GM12878 (cell line): ENCODE measurements around the gene YPEL3. TPM values are rescaled to one million over a fixed set of nuclear protein-coding genes. Genes with fewer than 3 reads are reported as not detected.

Experiments
- BHLHE40 ChIP-seq, 2 experiments: fragments of 450-650 bp in 1 of 2; IDR thresholded peaks; 2 replicates each; pipeline ENCODE4 v1.6.1; 2011 to 2017; ENCODE audit warnings: low read depth in 2 of 2, borderline replicate concordance in 1 of 2, improper control_type of control experiment in 1 of 2, low read length in 1 of 2, mild to moderate bottlenecking in 1 of 2
- EP300 ChIP-seq, 2 experiments: fragments of 150-350 bp in 1 of 2; IDR thresholded peaks; 2 replicates each; pipeline ENCODE4 v1.6.1; 2011 to 2012; ENCODE audit warnings: low read depth in 2 of 2, low read length in 2 of 2, borderline replicate concordance in 1 of 2, improper control_type of control experiment in 1 of 2, inconsistent platforms in 1 of 2; ENCODE audit not compliant: control insufficient read depth in 1 of 2
- JUND ChIP-seq: IDR thresholded peaks from 2 replicates; pipeline ENCODE4 v1.6.1; 2012; ENCODE audit warnings: low read depth, mild to moderate bottlenecking, low read length, improper control_type of control experiment, moderate library complexity
- MTA2 ChIP-seq: fragments of 450-650 bp; IDR thresholded peaks from 2 replicates; pipeline ENCODE4 v1.6.1; 2016; ENCODE audit warnings: low read depth, mild to moderate bottlenecking, moderate library complexity
- MTA3 ChIP-seq: IDR thresholded peaks from 2 replicates; pipeline ENCODE4 v1.6.1; 2012; ENCODE audit warnings: low read length, inconsistent platforms, borderline replicate concordance
- MXI1 ChIP-seq: fragments of 150-350 bp; IDR thresholded peaks from 2 replicates; pipeline ENCODE4 v1.6.1; 2011; ENCODE audit warnings: low read depth, mild to moderate bottlenecking, inconsistent platforms, low read length, improper control_type of control experiment
- RAD51 ChIP-seq: fragments of 450-650 bp; IDR thresholded peaks from 2 replicates; pipeline ENCODE4 v1.6.1; 2016; ENCODE audit warnings: moderate library complexity, mild to moderate bottlenecking, inconsistent platforms
- RBBP5 ChIP-seq: fragments of 200-600 bp; sonication (generic); conservative IDR thresholded peaks from 2 replicates; pipeline ENCODE4 v1.6.1; 2016
- SRF ChIP-seq, 2 experiments: IDR thresholded peaks; 2 replicates each; pipeline ENCODE4 v1.6.1; 2011; ENCODE audit warnings: low read depth in 2 of 2, low read length in 2 of 2, mild to moderate bottlenecking in 1 of 2, moderate library complexity in 1 of 2
- SUPT20H ChIP-seq: IDR thresholded peaks from 2 replicates; pipeline ENCODE4 v1.6.1; 2011; ENCODE audit warnings: low read depth, mild to moderate bottlenecking, low read length, moderate library complexity, borderline replicate concordance; ENCODE audit not compliant: control insufficient read depth
- TCF12 ChIP-seq: IDR thresholded peaks from 2 replicates; pipeline ENCODE4 v1.6.1; 2011; ENCODE audit warnings: low read depth, mild to moderate bottlenecking, low read length
- YY1 ChIP-seq: IDR thresholded peaks from 2 replicates; pipeline ENCODE4 v1.6.1; 2011; ENCODE audit warnings: low read depth, mild to moderate bottlenecking, low read length
- ZNF207 ChIP-seq: fragments of 450-650 bp; IDR thresholded peaks from 2 replicates; pipeline ENCODE4 v1.6.1; 2014; ENCODE audit warnings: antibody characterized with exemption, mild to moderate bottlenecking, borderline replicate concordance
- polyA plus RNA-seq, 11 experiments: library from polyadenylated mRNA; depleted of rRNA in 4 of 11; unstranded in 6 of 11; stranded (reverse) in 5 of 11; fragments of >200 nt; fragmentation: Nextera tagmentation in 4 of 11; fragmentation: Illumina TruSeq in 1 of 11; extraction: Ambion mirVana in 4 of 11; extraction: Trizol in 1 of 11; gene quantifications; 1 replicate in 1 of 11; 2 replicates in 10 of 11; pipeline versions ENCODE4 v1.2.1 to v1.2.3, GENCODE V29; 2011 to 2016; ENCODE audit warnings: inconsistent platforms in 2 of 11, missing spikeins in 2 of 11, low read depth in 1 of 11
- total RNA-seq, 4 experiments: library from RNA; depleted of rRNA in 3 of 4; stranded (reverse); fragments of >200 nt in 3 of 4; fragmentation: Illumina TruSeq in 1 of 4; extraction: Trizol in 1 of 4; gene quantifications; 2 replicates each; pipeline versions ENCODE4 v1.2.1 to v1.2.3, GENCODE V29; 2013 to 2021
- TF ChIP-seq, protein P1 (sequence below): fragments of 450-650 bp; IDR thresholded peaks from 2 replicates; pipeline ENCODE4 v1.6.1; 2017; ENCODE audit warnings: mild to moderate bottlenecking, low read depth, inconsistent platforms; ENCODE audit not compliant: poor library complexity, severe bottlenecking
- TF ChIP-seq, protein P2 (sequence below): fragments of 450-650 bp; formaldehyde crosslinking; IDR thresholded peaks from 2 replicates; pipeline ENCODE4 v1.5.0; 2022; ENCODE audit warnings: mild to moderate bottlenecking, missing genetic modification characterization
- TF ChIP-seq, protein P3 (sequence below): fragments of 450-650 bp; IDR thresholded peaks from 2 replicates; pipeline ENCODE4 v1.6.1; 2016; ENCODE audit warnings: mild to moderate bottlenecking
- TF ChIP-seq, protein P4 (sequence below): fragments of 450-650 bp; IDR thresholded peaks from 2 replicates; pipeline ENCODE4 v1.6.1; 2016; ENCODE audit warnings: mild to moderate bottlenecking, moderate library complexity, borderline replicate concordance

Gene YPEL3
- total and polyA plus RNA-seq, 10 of the 15 experiments (the other 5 are each of a cell fraction or from before 2014, with no cell fraction given): 1.3 to 22.0 (median 12.1) TPM

DNA sequence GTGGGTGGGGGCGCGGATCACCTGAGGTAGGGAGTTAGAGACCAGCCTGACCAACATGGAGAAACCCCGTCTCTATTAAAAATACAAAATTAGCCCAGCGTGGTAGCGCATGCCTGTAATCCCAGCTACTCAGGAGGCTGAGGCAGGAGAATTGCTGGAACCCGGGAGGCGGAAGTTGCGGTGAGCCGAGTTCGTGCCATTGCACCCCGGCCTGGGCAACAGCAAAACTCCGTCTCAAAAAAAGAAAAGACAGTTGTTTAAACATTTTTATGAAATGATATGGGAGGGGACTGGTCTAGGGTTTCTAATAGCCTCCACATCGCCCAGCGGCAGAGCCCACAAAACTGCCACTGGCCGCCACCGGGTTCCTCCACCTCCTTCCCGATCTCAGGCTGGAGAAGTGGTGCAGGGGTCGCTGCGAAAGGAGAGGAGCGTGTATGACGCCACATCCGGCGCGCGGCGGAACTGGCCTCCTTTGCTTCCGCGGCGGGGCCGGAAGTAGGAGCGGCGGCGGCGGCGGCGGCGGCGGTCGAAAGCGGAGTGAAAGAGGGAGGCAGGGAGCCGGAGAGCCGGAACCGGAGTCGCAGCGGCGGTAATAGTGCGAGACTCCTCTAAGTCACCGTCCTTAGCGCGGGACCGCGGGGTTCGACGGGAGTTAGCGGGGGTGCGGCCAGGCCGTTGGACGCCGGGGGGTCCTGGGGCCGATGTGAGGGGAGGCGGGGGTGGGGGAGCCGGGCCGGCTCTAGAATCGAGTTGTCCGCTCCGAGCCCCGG is 20.3 kb downstream of the YPEL3 start, which contains the start of gene PPP4C (continued):
- TF ChIP-seq, protein P1, sequence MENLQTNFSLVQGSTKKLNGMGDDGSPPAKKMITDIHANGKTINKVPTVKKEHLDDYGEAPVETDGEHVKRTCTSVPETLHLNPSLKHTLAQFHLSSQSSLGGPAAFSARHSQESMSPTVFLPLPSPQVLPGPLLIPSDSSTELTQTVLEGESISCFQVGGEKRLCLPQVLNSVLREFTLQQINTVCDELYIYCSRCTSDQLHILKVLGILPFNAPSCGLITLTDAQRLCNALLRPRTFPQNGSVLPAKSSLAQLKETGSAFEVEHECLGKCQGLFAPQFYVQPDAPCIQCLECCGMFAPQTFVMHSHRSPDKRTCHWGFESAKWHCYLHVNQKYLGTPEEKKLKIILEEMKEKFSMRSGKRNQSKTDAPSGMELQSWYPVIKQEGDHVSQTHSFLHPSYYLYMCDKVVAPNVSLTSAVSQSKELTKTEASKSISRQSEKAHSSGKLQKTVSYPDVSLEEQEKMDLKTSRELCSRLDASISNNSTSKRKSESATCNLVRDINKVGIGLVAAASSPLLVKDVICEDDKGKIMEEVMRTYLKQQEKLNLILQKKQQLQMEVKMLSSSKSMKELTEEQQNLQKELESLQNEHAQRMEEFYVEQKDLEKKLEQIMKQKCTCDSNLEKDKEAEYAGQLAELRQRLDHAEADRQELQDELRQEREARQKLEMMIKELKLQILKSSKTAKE: peak; percentile 35
- TF ChIP-seq YY1 (peak; percentile 35; the same call in 1 of the 2 replicates), MTA2 (0 out of 2 replicates have a peak, but pooled peaks have one; percentile 14), SRF (IDR thresholded peaks at IDR 0.05; ENCODE audit: low read depth in 2 of 2, low read length in 2 of 2) (no peak), MTA3 (no peak), RBBP5 (no peak), MXI1 (no peak), SUPT20H (no peak), TCF12 (0 out of 2 replicates have a peak, but pooled peaks have one; percentile 29), RAD51 (no peak), EP300 (IDR thresholded peaks at IDR 0.05; ENCODE audit: borderline replicate concordance in 1 of 2, control insufficient read depth in 1 of 2, low read depth in 2 of 2, low read length in 2 of 2) (no peak), BHLHE40 (IDR thresholded peaks at IDR 0.05; ENCODE audit: borderline replicate concordance in 1 of 2, low read depth in 2 of 2, low read length in 1 of 2) (peak in 1 of 2 experiments; percentile 31; a peak in 1 of 4 replicates), ZNF207 (no peak), JUND (no peak)
- TF ChIP-seq, protein P2, sequence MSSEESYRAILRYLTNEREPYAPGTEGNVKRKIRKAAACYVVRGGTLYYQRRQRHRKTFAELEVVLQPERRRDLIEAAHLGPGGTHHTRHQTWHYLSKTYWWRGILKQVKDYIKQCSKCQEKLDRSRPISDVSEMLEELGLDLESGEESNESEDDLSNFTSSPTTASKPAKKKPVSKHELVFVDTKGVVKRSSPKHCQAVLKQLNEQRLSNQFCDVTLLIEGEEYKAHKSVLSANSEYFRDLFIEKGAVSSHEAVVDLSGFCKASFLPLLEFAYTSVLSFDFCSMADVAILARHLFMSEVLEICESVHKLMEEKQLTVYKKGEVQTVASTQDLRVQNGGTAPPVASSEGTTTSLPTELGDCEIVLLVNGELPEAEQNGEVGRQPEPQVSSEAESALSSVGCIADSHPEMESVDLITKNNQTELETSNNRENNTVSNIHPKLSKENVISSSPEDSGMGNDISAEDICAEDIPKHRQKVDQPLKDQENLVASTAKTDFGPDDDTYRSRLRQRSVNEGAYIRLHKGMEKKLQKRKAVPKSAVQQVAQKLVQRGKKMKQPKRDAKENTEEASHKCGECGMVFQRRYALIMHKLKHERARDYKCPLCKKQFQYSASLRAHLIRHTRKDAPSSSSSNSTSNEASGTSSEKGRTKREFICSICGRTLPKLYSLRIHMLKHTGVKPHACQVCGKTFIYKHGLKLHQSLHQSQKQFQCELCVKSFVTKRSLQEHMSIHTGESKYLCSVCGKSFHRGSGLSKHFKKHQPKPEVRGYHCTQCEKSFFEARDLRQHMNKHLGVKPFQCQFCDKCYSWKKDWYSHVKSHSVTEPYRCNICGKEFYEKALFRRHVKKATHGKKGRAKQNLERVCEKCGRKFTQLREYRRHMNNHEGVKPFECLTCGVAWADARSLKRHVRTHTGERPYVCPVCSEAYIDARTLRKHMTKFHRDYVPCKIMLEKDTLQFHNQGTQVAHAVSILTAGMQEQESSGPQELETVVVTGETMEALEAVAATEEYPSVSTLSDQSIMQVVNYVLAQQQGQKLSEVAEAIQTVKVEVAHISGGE (CRISPR knock-in tag): no peak
- TF ChIP-seq, protein P3, sequence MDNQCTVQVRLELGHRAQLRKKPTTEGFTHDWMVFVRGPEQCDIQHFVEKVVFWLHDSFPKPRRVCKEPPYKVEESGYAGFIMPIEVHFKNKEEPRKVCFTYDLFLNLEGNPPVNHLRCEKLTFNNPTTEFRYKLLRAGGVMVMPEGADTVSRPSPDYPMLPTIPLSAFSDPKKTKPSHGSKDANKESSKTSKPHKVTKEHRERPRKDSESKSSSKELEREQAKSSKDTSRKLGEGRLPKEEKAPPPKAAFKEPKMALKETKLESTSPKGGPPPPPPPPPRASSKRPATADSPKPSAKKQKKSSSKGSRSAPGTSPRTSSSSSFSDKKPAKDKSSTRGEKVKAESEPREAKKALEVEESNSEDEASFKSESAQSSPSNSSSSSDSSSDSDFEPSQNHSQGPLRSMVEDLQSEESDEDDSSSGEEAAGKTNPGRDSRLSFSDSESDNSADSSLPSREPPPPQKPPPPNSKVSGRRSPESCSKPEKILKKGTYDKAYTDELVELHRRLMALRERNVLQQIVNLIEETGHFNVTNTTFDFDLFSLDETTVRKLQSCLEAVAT: 0 out of 2 replicates have a peak, but pooled peaks have one; percentile 64
- TF ChIP-seq, protein P4, sequence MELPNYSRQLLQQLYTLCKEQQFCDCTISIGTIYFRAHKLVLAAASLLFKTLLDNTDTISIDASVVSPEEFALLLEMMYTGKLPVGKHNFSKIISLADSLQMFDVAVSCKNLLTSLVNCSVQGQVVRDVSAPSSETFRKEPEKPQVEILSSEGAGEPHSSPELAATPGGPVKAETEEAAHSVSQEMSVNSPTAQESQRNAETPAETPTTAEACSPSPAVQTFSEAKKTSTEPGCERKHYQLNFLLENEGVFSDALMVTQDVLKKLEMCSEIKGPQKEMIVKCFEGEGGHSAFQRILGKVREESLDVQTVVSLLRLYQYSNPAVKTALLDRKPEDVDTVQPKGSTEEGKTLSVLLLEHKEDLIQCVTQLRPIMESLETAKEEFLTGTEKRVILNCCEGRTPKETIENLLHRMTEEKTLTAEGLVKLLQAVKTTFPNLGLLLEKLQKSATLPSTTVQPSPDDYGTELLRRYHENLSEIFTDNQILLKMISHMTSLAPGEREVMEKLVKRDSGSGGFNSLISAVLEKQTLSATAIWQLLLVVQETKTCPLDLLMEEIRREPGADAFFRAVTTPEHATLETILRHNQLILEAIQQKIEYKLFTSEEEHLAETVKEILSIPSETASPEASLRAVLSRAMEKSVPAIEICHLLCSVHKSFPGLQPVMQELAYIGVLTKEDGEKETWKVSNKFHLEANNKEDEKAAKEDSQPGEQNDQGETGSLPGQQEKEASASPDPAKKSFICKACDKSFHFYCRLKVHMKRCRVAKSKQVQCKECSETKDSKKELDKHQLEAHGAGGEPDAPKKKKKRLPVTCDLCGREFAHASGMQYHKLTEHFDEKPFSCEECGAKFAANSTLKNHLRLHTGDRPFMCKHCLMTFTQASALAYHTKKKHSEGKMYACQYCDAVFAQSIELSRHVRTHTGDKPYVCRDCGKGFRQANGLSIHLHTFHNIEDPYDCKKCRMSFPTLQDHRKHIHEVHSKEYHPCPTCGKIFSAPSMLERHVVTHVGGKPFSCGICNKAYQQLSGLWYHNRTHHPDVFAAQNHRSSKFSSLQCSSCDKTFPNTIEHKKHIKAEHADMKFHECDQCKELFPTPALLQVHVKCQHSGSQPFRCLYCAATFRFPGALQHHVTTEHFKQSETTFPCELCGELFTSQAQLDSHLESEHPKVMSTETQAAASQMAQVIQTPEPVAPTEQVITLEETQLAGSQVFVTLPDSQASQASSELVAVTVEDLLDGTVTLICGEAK: peak; percentile 93
